ENCODE results near the gene NGF. TPM values are rescaled to one million over a fixed set of nuclear protein-coding genes. Genes with fewer than 3 reads are reported as not detected.
A peak's percentile ranks its signal among the peaks of the same experiment; 100 is the strongest.

NGF gene
- total RNA-seq, 1 donor from 2014 or later = 2.1 TPM

GRCh38 chr1:115320377-115320776 is 17.7 kb downstream of the NGF start:
- H3K9me3 ChIP-seq = no peaks in the 10 kb centered on the region
- H3K4me1 ChIP-seq = peaks cover 0 to 2% of the 10 kb centered on the region in 2 donors
- no peak overlapping the region for H3K27ac ChIP-seq
- intact Hi-C loops (cut with DNase I) = no loop called here
- TF ChIP-seq, protein P1, sequence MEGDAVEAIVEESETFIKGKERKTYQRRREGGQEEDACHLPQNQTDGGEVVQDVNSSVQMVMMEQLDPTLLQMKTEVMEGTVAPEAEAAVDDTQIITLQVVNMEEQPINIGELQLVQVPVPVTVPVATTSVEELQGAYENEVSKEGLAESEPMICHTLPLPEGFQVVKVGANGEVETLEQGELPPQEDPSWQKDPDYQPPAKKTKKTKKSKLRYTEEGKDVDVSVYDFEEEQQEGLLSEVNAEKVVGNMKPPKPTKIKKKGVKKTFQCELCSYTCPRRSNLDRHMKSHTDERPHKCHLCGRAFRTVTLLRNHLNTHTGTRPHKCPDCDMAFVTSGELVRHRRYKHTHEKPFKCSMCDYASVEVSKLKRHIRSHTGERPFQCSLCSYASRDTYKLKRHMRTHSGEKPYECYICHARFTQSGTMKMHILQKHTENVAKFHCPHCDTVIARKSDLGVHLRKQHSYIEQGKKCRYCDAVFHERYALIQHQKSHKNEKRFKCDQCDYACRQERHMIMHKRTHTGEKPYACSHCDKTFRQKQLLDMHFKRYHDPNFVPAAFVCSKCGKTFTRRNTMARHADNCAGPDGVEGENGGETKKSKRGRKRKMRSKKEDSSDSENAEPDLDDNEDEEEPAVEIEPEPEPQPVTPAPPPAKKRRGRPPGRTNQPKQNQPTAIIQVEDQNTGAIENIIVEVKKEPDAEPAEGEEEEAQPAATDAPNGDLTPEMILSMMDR (IDR thresholded peaks at IDR 0.05) = no peak
- no peak for DNase-seq (ENCODE audit: low spot score in 2 of 2)
- no peaks in the 10 kb centered on the region for H3K36me3 ChIP-seq
- no peak overlapping the region for H3K4me3 ChIP-seq
- H3K27me3 ChIP-seq = no peaks in the 10 kb centered on the region

- TF ChIP-seq, protein P1 (IDR thresholded peaks at IDR 0.05) = no peak
- no peaks in the 10 kb centered on the region for H3K9me3 ChIP-seq
- DNase-seq (ENCODE audit: low spot score in 2 of 2) = no peak
- H3K27me3 ChIP-seq = no peaks in the 10 kb centered on the region
- no peaks in the 10 kb centered on the region for H3K36me3 ChIP-seq
- intact Hi-C loops (cut with DNase I) = no loop called here
- H3K27ac ChIP-seq = no peak overlapping the region
- H3K4me3 ChIP-seq = no peak overlapping the region
- peaks cover 0 to 7% of the 10 kb centered on the region in 2 donors for H3K4me1 ChIP-seq
These were observed 18.3 kb downstream of the NGF start for GRCh38 chr1:115319706-115320105.

DNA sequence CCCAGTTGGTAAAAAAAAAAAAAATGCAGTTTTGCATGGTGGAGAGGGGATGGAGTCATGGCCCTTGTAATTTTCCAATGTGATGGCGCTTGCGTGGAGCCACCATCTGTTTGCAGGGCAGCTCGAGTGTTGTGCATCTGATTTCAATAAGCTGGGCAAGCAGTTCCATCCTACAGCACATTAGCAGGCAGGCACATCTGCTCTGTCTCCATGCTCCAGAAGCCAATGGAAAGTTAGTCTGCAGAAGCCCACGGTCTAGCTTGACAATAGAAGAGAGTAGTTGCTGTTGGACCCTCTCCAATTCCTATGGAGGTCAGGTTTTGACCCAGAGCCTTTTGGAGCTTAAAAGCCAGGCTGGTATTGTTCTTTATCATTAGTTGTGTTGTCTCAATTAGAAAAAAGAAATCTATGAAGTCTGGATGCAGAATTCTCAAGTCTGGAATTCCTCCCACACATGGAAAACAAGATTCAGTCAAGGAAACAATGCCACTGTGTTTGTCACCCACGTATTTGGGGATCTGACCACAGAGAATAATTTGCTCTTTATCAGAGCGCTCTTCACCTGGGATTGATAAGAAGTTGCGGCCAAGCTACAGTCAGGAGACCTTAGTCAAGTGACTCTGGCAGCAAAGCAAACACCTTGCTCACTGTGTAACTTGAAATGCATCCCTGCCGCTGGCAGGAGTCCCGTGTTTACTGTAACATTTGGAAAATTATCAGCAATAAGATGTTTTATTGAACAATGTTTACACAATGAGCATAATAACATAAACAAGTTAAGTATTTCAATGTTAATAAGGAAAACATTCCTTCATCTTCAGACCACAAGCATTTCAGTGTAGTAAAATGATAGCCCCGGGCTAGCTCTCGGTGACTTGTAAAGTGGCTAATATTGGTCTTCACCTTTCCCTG is 20.7 kb downstream of the NGF start:
- H3K4me1 ChIP-seq = peaks cover 5 to 19% of the 10 kb centered on the region in 2 donors
- no peak for DNase-seq (ENCODE audit: low spot score in 2 of 2)
- intact Hi-C loops (cut with DNase I) = no loop called here

GRCh38 chr1:115314765-115315164 is 23.3 kb downstream of the NGF start:
- H3K27ac ChIP-seq = peak overlapping the region; percentile 78 to 80
- peak in 1 of 2 donors; percentile 70 for DNase-seq (ENCODE audit: low spot score in 2 of 2)
- intact Hi-C loops (cut with DNase I) = loop anchor here (2.0 kb wide), 1 partner anchor 24 kb away; the partner anchor contains the start of gene NGF
- no peaks in the 10 kb centered on the region for H3K27me3 ChIP-seq
- no peaks in the 10 kb centered on the region for H3K36me3 ChIP-seq
- H3K4me3 ChIP-seq = no peak overlapping the region
- TF ChIP-seq, protein P1 (IDR thresholded peaks at IDR 0.05) = no peak
- peaks cover 5 to 19% of the 10 kb centered on the region in 2 donors for H3K4me1 ChIP-seq
- no peaks in the 10 kb centered on the region for H3K9me3 ChIP-seq

More for the DNA sequence above, 20.7 kb downstream of the NGF start:
- Histone ChIP-seq H3K27ac (no peak overlapping the region), H3K9me3 (no peaks in the 10 kb centered on the region), H3K36me3 (no peaks in the 10 kb centered on the region), H3K4me3 (no peak overlapping the region), H3K27me3 (no peaks in the 10 kb centered on the region)
- TF ChIP-seq, protein P1 (IDR thresholded peaks at IDR 0.05) = no peak

DNA sequence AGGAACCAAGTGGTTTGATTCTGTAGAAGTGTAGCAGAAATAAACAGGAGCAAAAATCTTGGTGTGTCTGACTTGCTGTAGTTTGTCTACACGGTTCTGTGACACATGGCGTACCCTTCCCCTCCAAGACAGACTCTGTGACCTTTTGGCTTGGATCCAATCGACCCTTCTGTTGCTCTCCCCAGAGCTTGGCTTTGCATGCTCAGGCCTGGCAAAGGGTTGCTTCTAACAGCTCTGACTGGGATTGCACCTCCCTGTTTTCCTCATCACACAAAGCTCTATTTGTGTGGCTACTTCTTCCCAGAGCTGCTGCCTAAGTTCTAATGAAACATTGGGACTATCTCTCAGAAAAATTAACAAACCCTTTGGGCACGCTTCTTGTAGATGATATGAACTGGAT is 24.0 kb downstream of the NGF start:
- peaks cover 5 to 19% of the 10 kb centered on the region in 2 donors for H3K4me1 ChIP-seq
- no peak overlapping the region for H3K4me3 ChIP-seq
- TF ChIP-seq, protein P1 (IDR thresholded peaks at IDR 0.05) = no peak
- DNase-seq (ENCODE audit: low spot score in 2 of 2) = no peak
- no peaks in the 10 kb centered on the region for H3K27me3 ChIP-seq
- no peaks in the 10 kb centered on the region for H3K9me3 ChIP-seq
- peak overlapping the region; percentile 78 to 80 for H3K27ac ChIP-seq
- H3K36me3 ChIP-seq = no peaks in the 10 kb centered on the region
- intact Hi-C loops (cut with DNase I) = loop anchor here (2.0 kb wide), 1 partner anchor 25 kb away; the partner anchor contains the start of gene NGF

Measured in ascending aorta (tissue), 2 donors.